Neural progenitor cell (in vitro differentiated cells): ENCODE results near the gene FYB1. TPM values are rescaled to one million over a fixed set of nuclear protein-coding genes. Genes with fewer than 3 reads are reported as not detected.

Experiments
- DNase-seq: peaks from one replicate; pipeline ENCODE4 v3.0.0-alpha.2; 2016; ENCODE audit warnings: low spot score
- H2AFZ ChIP-seq: fragments of 200-600 bp; sonication (generic); replicated peaks from 2 replicates; pipeline ENCODE4 v1.6.1; 2016; ENCODE audit warnings: antibody characterized with exemption
- H3F3A ChIP-seq: fragments of 200-600 bp; sonication (generic); 2 replicates; pipeline ENCODE4 v1.6.1; 2016; ENCODE audit warnings: antibody characterized with exemption, low read depth
- H3K27ac ChIP-seq: fragments of 200-600 bp; sonication (generic); 2 replicates; pipeline ENCODE4 v1.5.1; 2016; ENCODE audit warnings: mild to moderate bottlenecking
- H3K27me3 ChIP-seq: fragments of 200-600 bp; sonication (generic); 2 replicates; pipeline ENCODE4 v1.6.1; 2016; ENCODE audit warnings: mild to moderate bottlenecking, moderate library complexity
- H3K36me3 ChIP-seq: fragments of 200-600 bp; sonication (generic); 2 replicates; pipeline ENCODE4 v1.5.1; 2016
- H3K4me1 ChIP-seq: fragments of 200-600 bp; sonication (generic); 2 replicates; pipeline ENCODE4 v1.6.1; 2016; ENCODE audit warnings: mixed run types
- H3K4me2 ChIP-seq: fragments of 200-600 bp; sonication (generic); 2 replicates; pipeline ENCODE4 v1.6.1; 2016
- H3K4me3 ChIP-seq: fragments of 200-600 bp; sonication (generic); 2 replicates; pipeline ENCODE4 v1.5.1; 2016
- H3K79me2 ChIP-seq: fragments of 200-600 bp; sonication (generic); 2 replicates; pipeline ENCODE4 v1.6.1; 2016; ENCODE audit warnings: low read depth
- H3K9ac ChIP-seq: fragments of 200-600 bp; sonication (generic); 2 replicates; pipeline ENCODE4 v1.6.1; 2016
- H3K9me3 ChIP-seq: fragments of 200-600 bp; sonication (generic); 2 replicates; pipeline ENCODE4 v1.5.1; 2016; ENCODE audit warnings: low read depth
- H4K20me1 ChIP-seq: fragments of 200-600 bp; sonication (generic); 2 replicates; pipeline ENCODE4 v1.6.1; 2016; ENCODE audit warnings: low read depth
- H3K27ac Mint-ChIP-seq: 3 replicates; pipeline ENCODE4 v1.8.0; 2021; ENCODE audit warnings: mixed read lengths
- H3K27me3 Mint-ChIP-seq: 2 replicates; pipeline ENCODE4 v1.8.0; 2022; ENCODE audit warnings: low read depth, mild to moderate bottlenecking, inconsistent platforms, moderate library complexity, mixed read lengths; ENCODE audit not compliant: insufficient read depth
- H3K36me3 Mint-ChIP-seq: 3 replicates; pipeline ENCODE4 v1.8.0; 2021; ENCODE audit warnings: mixed read lengths
- H3K4me1 Mint-ChIP-seq: 3 replicates; pipeline ENCODE4 v1.8.0; 2021; ENCODE audit warnings: mixed read lengths
- H3K4me3 Mint-ChIP-seq: 3 replicates; pipeline ENCODE4 v1.8.0; 2021; ENCODE audit warnings: mild to moderate bottlenecking, moderate library complexity, mixed read lengths
- H3K9me3 Mint-ChIP-seq: 3 replicates; pipeline ENCODE4 v1.8.0; 2020; ENCODE audit warnings: mixed read lengths
- EZH2 ChIP-seq: fragments of 200-600 bp; sonication (generic); IDR thresholded peaks from 2 replicates; pipeline ENCODE4 v1.6.1; 2017; ENCODE audit warnings: antibody characterized with exemption, mild to moderate bottlenecking, moderate library complexity
- EZH2phosphoT487 ChIP-seq: fragments of 200-600 bp; sonication (generic); IDR thresholded peaks from 2 replicates; pipeline ENCODE4 v1.6.1; 2017; ENCODE audit warnings: antibody characterized with exemption
- total RNA-seq: library from RNA; depleted of rRNA; stranded (reverse); fragments of >200 nt; gene quantifications from 2 replicates; pipeline ENCODE4 v1.2.3, GENCODE V29; 2015; ENCODE audit warnings: low replicate concordance
- TF ChIP-seq, protein P1 (sequence below): fragments of 200-600 bp; sonication (generic); IDR thresholded peaks from 2 replicates; pipeline ENCODE4 v1.5.1; 2017; ENCODE audit warnings: antibody characterized with exemption, mild to moderate bottlenecking

The FYB1 gene
- total RNA-seq, 1 donor from 2014 or later, result not detected

DNA sequence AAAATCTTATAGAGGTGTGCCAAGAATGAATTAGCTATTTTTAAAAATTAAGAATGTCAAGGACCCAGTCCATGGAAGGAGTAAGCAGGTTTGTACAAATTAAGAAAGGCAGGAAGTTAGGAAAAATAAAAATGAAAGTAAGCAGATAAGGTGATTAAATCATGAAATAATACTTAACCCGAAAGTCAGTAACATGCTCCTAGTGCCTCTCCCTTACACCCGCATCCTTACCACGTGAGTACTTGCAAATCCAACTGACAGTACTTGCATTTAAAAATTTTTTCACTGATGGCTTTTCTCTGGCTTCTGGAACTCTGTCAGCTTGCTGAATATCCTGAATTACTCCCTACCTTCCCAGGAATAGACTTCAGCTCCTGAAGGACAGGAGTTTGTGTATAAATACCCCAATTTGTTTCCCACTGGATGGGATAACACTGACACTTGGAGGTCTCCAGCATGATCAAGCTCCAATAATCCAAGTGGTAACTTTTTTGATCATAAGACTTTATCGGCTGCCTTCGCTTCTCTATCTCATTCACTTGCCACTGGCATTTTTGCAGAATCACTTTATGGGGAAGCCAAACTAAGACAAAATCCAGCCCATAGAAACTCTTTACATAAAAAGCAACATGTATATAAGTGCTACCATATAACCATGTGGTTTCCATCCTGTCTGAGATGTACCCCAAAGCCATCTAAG is 103.6 kb downstream of the FYB1 start:
- no peaks in the 10 kb centered on the region for H4K20me1 ChIP-seq
- Mint-ChIP-seq H3K9me3 (no peaks in the 10 kb centered on the region), H3K27ac (no peak overlapping the region), H3K27me3 (peaks cover 2% of the 10 kb centered on the region), H3K4me3 (no peak overlapping the region), H3K4me1 (peaks cover 6% of the 10 kb centered on the region), H3K36me3 (no peaks in the 10 kb centered on the region)
- H3K36me3 ChIP-seq, result no peaks in the 10 kb centered on the region
- H2AFZ ChIP-seq, result no peak overlapping the region
- no peaks in the 10 kb centered on the region for H3F3A ChIP-seq
- no peak for DNase-seq
- H3K79me2 ChIP-seq, result no peaks in the 10 kb centered on the region
- H3K9ac ChIP-seq, result no peak overlapping the region
- no peaks in the 10 kb centered on the region for H3K9me3 ChIP-seq
- no peak overlapping the region for H3K4me3 ChIP-seq
- no peak for TF ChIP-seq EZH2
- TF ChIP-seq, protein P1, sequence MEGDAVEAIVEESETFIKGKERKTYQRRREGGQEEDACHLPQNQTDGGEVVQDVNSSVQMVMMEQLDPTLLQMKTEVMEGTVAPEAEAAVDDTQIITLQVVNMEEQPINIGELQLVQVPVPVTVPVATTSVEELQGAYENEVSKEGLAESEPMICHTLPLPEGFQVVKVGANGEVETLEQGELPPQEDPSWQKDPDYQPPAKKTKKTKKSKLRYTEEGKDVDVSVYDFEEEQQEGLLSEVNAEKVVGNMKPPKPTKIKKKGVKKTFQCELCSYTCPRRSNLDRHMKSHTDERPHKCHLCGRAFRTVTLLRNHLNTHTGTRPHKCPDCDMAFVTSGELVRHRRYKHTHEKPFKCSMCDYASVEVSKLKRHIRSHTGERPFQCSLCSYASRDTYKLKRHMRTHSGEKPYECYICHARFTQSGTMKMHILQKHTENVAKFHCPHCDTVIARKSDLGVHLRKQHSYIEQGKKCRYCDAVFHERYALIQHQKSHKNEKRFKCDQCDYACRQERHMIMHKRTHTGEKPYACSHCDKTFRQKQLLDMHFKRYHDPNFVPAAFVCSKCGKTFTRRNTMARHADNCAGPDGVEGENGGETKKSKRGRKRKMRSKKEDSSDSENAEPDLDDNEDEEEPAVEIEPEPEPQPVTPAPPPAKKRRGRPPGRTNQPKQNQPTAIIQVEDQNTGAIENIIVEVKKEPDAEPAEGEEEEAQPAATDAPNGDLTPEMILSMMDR, result no peak
- TF ChIP-seq EZH2phosphoT487, result no peak
- no peaks in the 10 kb centered on the region for H3K4me1 ChIP-seq
- no peak overlapping the region for H3K4me2 ChIP-seq
- H3K27ac ChIP-seq, result no peak overlapping the region
- no peaks in the 10 kb centered on the region for H3K27me3 ChIP-seq

- peaks cover 5% of the 10 kb centered on the region for H3K27me3 Mint-ChIP-seq
- H3K27ac Mint-ChIP-seq, result no peak overlapping the region
Measured at GRCh38 chr5:39114155-39114554, 105.2 kb downstream of the FYB1 start.

GRCh38 chr5:39113354-39113953 is 105.9 kb downstream of the FYB1 start:
- DNase-seq, result no peak
- Histone ChIP-seq H3K36me3 (no peaks in the 10 kb centered on the region), H3K9ac (no peak overlapping the region), H3K4me1 (no peaks in the 10 kb centered on the region), H3K79me2 (no peaks in the 10 kb centered on the region), H3K4me2 (no peak overlapping the region), H3K4me3 (no peak overlapping the region), H2AFZ (no peak overlapping the region), H3K27ac (no peak overlapping the region), H3K27me3 (no peaks in the 10 kb centered on the region), H3K9me3 (no peaks in the 10 kb centered on the region), H4K20me1 (no peaks in the 10 kb centered on the region), H3F3A (no peaks in the 10 kb centered on the region)
- peaks cover 5% of the 10 kb centered on the region for H3K27me3 Mint-ChIP-seq
- H3K4me1 Mint-ChIP-seq, result peaks cover 12% of the 10 kb centered on the region
- no peak overlapping the region for H3K4me3 Mint-ChIP-seq
- H3K36me3 Mint-ChIP-seq, result no peaks in the 10 kb centered on the region
- no peaks in the 10 kb centered on the region for H3K9me3 Mint-ChIP-seq
- H3K27ac Mint-ChIP-seq, result no peak overlapping the region
- TF ChIP-seq, protein P1, result no peak
- TF ChIP-seq EZH2, result no peak
- TF ChIP-seq EZH2phosphoT487, result no peak

More at GRCh38 chr5:39114155-39114554, 105.2 kb downstream of the FYB1 start:
- Histone ChIP-seq H3K9ac (no peak overlapping the region), H3K9me3 (no peaks in the 10 kb centered on the region), H3K4me2 (no peak overlapping the region), H2AFZ (no peak overlapping the region), H3K4me3 (no peak overlapping the region), H4K20me1 (no peaks in the 10 kb centered on the region), H3K36me3 (no peaks in the 10 kb centered on the region), H3F3A (no peaks in the 10 kb centered on the region), H3K4me1 (no peaks in the 10 kb centered on the region), H3K27ac (no peak overlapping the region), H3K27me3 (no peaks in the 10 kb centered on the region), H3K79me2 (no peaks in the 10 kb centered on the region)
- Mint-ChIP-seq H3K4me3 (no peak overlapping the region), H3K36me3 (no peaks in the 10 kb centered on the region), H3K9me3 (no peaks in the 10 kb centered on the region), H3K4me1 (peaks cover 10% of the 10 kb centered on the region)
- no peak for DNase-seq
- no peak for TF ChIP-seq EZH2phosphoT487
- TF ChIP-seq, protein P1, result no peak
- TF ChIP-seq EZH2, result no peak
